HG02884 (cell line): Measurements from ENCODE around the gene STAT5B.
A peak's percentile ranks its signal among the peaks of the same experiment; 100 is the strongest.
"Not testable (repeated sequence)": the region's sequence is repeated elsewhere in the genome, so short reads cannot be mapped to it uniquely, and the experiment has no call there.

Experiments
- ATAC-seq: cut with Tn5 transposase; IDR thresholded peaks from one replicate; pipeline ENCODE4 v1.9.1; 2021; ENCODE audit warnings: mild to moderate bottlenecking, moderate library complexity; ENCODE audit not compliant: unreplicated experiment

The STAT5B gene

DNA sequence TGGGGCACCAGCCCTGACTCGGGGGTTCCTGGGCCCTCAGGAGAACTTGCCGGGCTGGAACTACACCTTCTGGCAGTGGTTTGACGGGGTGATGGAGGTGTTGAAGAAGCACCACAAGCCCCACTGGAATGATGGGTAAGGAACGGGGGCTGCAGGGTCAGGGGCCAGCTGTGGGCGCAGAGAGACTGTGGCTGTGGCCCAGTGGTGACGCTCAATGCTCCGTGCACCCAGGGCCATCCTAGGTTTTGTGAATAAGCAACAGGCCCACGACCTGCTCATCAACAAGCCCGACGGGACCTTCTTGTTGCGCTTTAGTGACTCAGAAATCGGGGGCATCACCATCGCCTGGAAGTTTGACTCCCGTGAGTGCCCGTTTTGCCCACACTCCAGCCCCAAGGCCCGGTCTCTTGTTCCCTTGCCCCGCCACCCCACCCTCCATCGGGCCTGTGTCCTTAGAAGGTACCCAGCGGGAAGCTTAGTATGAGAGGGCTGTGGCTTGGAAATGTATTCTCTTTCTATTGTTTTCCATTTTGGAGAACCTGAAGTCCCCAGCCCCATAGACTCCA lies 31.3 kb upstream of the STAT5B start:
- no peak for ATAC-seq

DNA sequence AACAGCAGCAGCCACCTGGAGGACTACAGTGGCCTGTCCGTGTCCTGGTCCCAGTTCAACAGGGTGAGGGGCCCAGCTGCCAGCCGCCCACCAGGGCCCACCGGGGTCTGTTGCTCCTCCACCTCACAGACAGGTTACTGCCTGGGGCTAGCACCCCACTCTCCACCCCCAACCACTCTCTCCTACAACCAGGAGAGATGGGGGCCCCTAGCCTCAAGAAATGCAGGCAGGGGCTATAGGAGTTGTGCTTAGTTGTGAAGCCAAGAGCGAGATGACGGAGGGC lies 30.1 kb upstream of the STAT5B start:
- no peak for ATAC-seq

DNA sequence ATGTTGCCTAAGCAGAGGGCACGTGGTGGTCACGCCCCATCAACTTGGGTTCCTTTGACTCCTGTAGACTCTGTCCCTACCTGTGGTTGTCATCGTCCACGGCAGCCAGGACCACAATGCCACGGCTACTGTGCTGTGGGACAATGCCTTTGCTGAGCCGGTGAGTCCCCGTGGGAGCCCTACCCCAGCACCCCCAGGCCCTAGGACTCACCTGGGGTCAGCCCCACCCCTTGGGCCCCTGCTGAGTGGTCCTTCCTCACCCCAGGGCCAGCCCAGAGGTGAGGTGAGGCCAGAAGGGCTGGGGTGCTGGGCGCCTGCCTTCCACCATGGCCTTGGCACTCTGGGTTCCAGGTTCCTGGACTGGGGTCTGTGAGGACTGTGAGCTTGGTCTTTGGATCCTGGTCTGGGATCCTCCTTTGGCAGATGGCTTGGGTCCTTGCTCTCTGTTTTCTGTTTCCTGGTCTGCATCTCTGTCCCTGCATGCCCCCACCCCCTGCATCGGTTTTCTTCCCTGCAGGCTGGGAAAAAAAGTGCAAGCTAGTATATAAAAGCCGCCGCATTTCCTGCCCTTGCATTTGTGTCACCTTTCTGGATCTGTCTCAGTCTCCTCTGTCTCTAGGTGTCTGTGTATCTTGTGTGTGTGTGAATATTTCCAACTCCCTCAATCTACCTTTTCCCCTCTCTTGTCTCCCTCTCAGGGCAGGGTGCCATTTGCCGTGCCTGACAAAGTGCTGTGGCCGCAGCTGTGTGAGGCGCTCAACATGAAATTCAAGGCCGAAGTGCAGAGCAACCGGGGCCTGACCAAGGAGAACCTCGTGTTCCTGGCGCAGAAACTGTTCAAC lies 29.6 kb upstream of the STAT5B start:
- ATAC-seq, result no peak

DNA sequence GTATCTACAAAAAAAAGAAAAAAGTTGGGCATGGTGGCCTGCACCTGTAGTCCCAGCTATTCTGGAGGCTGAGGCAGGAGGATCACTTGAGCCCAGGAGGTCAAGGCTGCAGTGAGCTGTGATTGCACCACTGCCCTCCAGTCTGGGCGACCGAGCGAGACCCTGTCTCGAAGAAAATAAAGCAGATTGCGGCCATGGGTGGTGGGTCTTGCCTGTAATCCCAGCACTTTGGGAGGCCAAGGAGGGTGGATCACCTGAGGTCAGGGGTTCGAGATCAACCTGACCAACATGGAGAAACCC lies 28.8 kb upstream of the STAT5B start:
- not testable (repeated sequence) for ATAC-seq

DNA sequence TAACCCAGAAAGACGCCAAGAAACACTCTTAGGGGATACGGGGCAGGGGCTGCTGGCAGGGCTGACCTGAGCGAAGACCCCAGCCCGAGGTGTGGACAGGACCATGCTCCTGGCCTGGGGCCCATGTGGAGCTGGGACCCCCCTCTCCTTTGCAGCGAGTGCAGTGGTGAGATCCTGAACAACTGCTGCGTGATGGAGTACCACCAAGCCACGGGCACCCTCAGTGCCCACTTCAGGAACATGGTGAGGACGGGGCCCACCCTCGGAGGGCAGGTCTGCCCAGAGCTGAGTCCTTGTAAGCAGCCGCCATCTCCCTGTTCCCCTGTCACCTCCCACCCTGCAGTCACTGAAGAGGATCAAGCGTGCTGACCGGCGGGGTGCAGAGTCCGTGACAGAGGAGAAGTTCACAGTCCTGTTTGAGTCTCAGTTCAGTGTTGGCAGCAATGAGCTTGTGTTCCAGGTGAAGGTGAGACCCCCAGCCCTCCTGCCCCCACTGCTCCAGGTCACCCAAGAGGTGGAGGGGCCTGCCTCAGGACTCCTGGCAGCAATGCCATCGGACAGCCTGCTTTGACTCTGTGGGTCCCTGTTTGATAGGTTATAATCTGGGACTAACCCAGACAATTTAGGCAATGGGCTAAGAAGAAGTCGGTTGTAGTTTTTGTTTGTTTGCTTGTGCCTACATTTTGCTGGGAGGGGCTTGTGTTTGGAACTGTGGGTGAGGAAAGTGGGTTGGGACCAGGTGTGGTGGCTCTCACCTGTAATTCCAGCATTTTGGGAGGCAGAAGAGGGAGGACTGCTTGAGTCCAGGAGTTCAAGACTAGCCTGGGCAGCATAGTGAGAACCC lies 28.2 kb upstream of the STAT5B start:
- ATAC-seq, result no peak

DNA sequence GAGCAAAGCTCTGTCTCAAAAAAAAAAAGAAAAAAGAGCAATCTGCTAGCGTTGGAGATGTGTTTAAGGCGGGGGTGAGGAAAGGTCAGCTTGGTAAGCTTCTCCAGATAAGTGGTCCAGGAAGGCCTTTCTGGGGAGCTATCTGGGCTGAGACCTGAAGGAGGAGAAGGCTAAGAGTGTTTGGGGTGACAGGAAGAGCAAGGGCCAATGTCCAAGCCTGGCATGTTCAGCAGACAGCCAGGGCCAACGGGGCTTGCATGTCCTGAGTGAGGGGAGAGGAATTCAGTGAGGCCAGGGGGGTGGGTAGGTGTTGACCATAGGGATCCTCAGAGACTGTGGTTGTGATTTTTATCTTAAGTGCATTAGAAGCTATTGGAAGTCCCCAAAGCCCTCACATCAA lies 27.5 kb upstream of the STAT5B start:
- no peak for ATAC-seq

DNA sequence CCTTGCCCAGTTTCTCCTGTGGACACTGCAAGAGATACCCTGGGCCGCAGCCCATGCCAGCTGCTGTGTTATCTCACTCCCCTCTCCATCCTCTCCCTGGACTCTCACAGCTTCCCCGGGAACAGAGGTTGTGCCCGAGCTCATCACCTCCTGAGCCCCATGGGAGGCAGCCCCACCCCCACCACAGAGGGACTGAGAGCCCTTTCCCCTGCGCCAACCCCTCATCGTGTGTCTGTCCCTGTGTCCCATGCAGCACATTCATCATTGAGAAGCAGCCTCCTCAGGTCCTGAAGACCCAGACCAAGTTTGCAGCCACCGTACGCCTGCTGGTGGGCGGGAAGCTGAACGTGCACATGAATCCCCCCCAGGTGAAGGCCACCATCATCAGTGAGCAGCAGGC lies 24.8 kb upstream of the STAT5B start:
- no peak for ATAC-seq

DNA sequence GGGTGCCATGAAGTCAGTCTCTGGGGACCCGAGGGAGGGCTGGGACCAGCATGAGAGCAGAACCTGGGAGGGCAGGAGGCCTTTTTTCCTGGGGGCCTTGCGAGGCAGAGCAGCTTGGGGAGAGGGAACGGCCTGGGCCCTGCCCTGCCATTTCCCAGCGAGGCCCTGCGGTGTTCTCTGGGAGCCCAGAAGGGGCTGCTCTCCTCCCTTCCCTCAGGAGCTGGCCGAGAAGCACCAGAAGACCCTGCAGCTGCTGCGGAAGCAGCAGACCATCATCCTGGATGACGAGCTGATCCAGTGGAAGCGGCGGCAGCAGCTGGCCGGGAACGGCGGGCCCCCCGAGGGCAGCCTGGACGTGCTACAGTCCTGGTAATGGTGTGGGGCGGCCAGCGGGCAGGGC lies 23.7 kb upstream of the STAT5B start:
- ATAC-seq, result not testable (repeated sequence)

DNA sequence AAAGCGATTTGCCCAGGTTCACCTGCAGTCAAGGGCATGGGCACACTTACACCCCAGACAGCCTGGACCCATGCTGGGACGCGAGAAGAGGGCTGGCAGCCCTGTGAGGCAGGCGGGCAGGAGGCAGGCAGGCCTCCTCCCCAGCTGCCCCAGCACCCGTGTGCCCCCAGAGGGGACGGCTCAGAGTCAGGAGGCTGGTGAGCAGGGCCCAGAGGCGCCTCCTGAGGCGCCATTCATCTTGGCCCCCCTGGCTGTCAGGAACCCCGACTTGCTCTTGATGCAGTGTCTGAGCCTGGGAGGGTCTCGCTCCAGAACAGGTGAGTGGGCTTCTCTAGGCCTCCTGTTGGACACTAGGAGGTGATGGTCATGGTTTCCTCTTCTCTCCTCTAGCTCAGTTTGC lies 23.2 kb upstream of the STAT5B start:
- not testable (repeated sequence) for ATAC-seq

DNA sequence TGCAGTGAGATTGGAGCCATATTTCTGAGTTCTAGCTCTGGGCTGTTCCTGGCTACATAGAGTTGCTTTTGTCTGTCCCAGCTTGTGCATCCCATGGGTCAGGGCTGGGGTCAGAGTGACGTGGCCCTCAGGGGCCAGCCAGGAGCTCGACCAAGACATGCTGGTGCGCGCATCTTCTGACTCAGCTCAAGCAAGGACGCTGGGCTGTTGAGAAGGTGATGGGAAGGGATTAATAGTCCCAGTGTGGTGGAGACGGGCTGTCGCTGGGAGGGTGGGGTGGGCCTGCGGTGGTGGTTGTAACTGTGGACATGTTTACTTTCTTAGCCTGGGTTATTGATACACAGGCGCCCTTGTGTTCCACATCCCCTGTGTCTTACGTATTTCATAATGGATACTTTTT lies 21.6 kb upstream of the STAT5B start:
- not testable (repeated sequence) for ATAC-seq

DNA sequence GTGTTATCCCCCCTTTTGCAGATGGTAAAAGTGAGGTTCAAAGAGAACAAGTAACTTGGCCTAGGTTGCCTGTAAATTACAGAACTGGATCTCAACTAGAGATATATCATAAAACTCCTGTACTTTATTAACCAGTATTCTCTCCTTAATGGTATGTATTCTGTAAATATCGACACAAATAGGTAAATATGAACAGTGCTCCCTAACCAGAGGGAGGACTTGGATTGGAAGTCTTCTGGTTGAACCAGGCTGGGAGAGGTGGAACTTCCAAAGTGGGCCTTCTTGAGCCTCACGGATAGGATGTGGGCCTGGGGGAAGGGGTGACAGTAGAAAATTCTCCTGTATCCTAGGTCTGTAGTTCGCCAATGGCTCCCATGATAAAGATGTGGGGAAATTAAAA lies 19.8 kb upstream of the STAT5B start:
- ATAC-seq, result no peak

DNA sequence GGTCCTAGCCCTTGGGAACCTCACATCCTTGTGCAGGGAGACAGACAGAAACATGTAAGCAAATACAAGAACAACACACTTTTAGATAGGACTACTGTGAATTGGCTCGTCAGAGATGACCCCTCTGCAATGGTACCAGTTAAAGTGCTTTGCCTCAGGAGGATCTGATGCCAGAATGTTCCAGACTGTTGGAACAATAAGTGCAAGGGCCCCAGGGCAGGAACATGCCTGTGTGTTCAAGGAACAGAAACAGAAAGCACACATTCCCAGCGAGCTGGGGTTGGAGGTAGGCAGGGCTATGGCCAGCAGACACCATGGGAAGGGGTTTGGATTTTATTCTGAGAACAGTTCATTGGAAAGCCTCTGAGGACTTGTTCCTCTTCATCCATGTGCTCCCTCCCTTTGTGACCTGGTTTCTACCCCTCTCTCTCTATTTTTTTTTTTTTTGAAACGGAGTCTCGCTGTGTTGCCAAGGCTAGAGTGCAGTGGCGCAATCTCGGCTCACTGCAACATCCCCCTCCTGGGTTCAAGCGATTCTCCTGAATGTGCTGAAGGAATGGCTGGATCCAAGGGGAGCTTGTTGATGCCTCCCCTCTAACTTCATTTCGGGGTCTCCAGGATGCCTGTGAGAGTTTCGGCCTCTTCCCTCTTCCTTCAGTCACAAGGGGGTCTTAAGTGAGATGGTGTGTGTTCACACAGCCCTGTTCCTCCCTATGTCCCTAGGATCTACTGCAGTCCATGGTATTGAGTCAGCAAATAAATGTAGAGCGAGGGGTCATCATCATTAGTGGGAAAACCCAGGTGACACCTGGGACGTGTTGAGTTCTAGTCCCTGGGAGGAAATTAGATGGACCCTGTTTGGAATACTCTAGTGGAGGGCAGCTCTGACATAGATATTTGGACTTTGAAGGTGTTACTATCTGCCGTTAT lies 18.5 kb upstream of the STAT5B start:
- ATAC-seq, result no peak

DNA sequence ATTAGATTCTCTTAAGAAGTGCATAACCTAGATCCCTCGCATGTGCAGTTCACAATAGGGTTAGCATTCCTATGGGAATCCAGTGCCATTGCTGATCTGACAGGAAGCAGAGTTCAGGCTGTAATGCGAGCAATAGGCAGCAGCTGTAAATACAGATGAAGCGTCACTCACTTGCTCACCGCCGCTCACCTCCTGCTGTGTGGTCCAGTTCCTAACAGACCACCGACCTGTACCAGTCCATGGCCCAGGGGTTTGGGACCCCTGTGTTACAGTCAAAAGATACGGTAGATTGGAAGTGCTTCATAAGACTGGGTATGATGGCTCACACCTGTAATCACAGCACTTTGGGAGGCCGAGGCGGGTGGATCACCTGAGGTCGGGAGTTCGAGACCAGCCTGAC lies 14.9 kb upstream of the STAT5B start:
- no peak for ATAC-seq

DNA sequence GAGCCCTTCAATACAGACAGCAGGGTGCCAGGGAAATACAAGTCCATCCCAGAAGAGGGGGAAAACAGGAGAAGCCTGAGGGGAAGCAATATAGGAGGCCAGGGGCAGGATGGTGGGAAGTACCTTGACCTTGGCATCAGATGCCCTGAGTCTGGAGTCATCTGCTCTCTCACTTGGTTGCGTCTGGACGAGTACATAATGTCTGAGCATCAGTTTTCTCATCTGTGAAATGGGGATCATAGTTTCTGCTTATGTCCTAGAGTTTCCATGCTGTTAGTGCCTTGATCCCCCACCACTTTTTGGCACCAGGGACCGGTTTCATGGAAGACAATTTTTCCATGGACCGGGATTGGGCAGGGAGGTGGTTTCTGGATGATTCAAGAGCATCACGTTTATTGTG lies 14.4 kb upstream of the STAT5B start:
- ATAC-seq, result no peak

DNA sequence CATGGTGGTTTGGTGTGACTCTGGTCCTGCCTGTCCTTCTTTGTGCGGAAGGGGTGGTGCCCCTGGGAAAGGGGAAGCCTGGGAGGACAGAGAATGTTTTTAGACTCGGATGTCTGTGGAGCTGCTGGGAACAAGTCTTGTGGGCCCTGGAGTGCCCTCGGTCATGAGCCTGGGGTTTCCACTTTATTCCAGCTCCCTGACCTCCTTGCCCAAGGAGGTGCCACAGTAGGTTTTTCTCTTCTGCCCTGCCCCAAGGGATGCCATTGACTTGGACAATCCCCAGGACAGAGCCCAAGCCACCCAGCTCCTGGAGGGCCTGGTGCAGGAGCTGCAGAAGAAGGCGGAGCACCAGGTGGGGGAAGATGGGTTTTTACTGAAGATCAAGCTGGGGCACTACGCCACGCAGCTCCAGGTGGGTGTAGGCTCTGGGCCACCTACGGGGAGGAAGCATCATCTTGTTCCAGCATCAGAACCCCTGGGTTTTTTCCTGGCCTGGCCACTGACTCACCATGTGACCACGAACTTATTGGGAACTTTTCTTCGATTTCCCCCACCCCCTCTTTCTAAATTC lies 13.5 kb upstream of the STAT5B start:
- ATAC-seq, result no peak

DNA sequence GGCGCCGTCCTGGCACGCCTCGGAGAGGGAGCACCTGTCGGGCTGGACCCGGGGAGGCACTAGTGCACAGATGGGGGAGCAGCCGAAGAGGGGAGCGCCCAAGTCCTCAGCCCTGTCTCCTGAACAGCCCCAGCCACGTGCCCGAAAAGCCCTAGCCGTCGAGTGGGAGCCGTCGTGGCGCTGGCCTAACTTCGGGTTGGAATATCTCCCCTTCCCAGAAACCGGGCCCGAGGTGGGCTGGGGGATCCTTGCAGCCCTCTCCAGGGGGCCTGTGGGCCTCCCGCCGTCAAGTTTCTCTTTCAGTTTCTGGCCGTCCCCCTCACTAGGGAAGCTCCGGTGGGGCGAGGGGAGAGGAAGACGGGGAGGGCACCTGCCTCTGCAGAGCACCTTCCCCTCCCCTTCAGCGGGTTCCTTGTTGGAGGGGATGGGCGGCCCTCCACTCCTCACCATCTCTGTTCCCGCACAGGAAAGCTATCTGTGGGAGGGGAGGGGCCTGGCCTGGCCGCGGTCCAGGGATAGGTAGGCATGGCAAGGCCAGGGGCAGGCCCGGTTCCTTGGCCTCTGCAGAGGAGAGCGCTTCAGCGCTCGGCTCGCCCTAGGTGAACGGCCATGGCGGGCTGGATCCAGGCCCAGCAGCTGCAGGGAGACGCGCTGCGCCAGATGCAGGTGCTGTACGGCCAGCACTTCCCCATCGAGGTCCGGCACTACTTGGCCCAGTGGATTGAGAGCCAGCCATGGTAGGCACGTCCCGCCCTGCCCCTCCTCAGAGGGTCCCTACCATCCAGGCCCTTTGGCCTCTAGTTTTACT lies 12.8 kb upstream of the STAT5B start:
- ATAC-seq, result no peak

DNA sequence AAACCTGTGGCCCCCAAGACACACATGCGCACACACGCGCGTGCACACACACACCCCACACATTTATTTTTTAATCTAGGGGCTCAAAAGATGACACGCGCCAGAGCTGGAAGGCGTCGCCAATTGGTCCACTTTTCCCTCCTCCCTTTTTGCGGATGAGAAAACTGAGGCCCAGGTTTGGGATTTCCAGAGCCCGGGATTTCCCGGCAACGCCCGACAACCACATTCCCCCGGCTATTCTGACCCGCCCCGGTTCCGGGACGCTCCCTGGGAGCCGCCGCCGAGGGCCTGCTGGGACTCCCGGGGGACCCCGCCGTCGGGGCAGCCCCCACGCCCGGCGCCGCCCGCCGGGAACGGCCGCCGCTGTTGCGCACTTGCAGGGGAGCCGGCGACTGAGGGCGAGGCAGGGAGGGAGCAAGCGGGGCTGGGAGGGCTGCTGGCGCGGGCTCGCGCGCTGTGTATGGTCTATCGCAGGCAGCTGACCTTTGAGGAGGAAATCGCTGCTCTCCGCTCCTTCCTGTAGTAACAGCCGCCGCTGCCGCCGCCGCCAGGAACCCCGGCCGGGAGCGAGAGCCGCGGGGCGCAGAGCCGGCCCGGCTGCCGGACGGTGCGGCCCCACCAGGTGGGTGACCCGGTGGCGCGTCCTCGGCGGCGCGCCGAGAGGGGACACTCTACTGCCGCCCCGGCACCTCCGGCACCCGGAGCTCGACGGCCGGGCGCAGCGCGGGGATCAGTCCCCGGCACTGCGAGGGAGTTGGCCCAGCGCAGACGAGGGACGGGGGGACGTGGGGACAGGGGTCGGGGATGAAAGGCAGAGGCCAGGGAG lies 12.0 kb upstream of the STAT5B start, which contains the start of gene STAT5A:
STAT5A (plus strand) TSS at position 522 of the 826 bp plus-strand sequence. CDS start 914 bp downstream, outside the sequence.
- ATAC-seq, result peak; percentile 38

DNA sequence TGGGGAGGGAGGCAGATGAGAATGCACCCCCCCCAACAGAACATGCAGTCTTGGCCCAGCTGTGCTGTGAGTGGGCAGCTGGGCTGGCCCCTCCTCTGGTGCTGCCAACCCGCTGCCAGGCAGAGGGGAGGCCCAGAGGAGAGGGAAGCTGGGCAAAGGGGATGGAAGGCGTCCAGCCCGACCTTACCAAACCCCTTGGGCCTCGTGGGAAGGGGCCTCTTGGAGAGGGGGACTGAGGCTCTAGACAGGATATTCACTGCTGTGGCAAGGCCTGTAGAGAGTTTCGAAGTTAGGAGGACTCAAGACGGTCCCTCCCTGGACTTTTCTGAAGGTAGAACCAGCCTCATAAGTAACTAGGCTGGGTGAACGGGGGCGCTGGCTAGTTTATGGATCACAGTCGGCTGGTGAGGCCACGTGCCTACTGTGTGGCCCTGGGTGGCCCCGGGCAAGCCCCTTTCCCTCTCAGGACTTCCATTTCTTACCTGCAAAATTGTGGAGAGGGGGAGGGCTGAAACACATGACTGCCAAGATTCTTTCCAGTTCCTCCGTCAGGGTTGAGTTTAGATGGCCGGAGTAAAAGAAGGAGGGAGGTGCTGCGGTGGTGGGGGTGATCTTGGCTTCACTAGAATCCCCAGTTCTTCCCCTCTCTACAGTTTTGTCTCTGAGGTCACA lies 11.2 kb upstream of the STAT5B start:
- no peak for ATAC-seq
